Breast epithelium (tissue), 4 donors: ENCODE measurements around the gene PRICKLE3. TPM values are rescaled to one million over a fixed set of nuclear protein-coding genes. Genes with fewer than 3 reads are reported as not detected.
A peak's percentile ranks its signal among the peaks of the same experiment; 100 is the strongest.

ENCODE experiments used
- DNase-seq, 2 donors: peaks; one replicate each; pipeline ENCODE4 v3.0.0-alpha.2; 2019; ENCODE audit warnings: low spot score in 2 of 2
- H3K27ac ChIP-seq, 2 donors: fragments of 200-600 bp; sonication (generic) in 1 of 2; one replicate each; pipeline ENCODE4 v1.5.1; 2016 to 2019; ENCODE audit warnings: mild to moderate bottlenecking in 1 of 2
- H3K27me3 ChIP-seq, 2 donors: fragments of 200-600 bp; sonication (generic) in 1 of 2; one replicate each; pipeline versions ENCODE4 v1.5.1 to v1.6.0; 2017 to 2019; ENCODE audit warnings: control low read depth in 1 of 2, mild to moderate bottlenecking in 1 of 2
- H3K36me3 ChIP-seq: fragments of 200-600 bp; one replicate; pipeline ENCODE4 v1.5.1; 2019
- H3K4me1 ChIP-seq, 2 donors: fragments of 200-600 bp; sonication (generic); one replicate each; pipeline ENCODE4 v1.5.1; 2016 to 2019; ENCODE audit warnings: control low read depth in 1 of 2
- H3K4me3 ChIP-seq, 3 donors: fragments of 200-600 bp; sonication (generic); 1 replicate in 2 of 3; 2 replicates in 1 of 3; pipeline ENCODE4 v1.5.1; 2016 to 2019; ENCODE audit warnings: mild to moderate bottlenecking in 3 of 3, moderate library complexity in 2 of 3
- H3K9me3 ChIP-seq, 2 donors: fragments of 200-600 bp; sonication (generic) in 1 of 2; one replicate each; pipeline ENCODE4 v1.5.1; 2016 to 2019; ENCODE audit warnings: control low read depth in 1 of 2
- CTCF ChIP-seq, 3 donors: fragments of 450-650 bp; IDR thresholded peaks; one replicate each; pipeline ENCODE4 v1.5.1; 2016 to 2017; ENCODE audit warnings: antibody characterized with exemption in 3 of 3, mild to moderate bottlenecking in 3 of 3, moderate library complexity in 3 of 3
- POLR2A ChIP-seq: fragments of 450-650 bp; IDR thresholded peaks from one replicate; pipeline ENCODE4 v1.6.1; 2016; ENCODE audit warnings: antibody characterized with exemption, mild to moderate bottlenecking, moderate library complexity
- POLR2AphosphoS5 ChIP-seq, 3 donors: sonication (generic); formaldehyde crosslinking; IDR thresholded peaks; one replicate each; pipeline ENCODE4 v1.6.1; 2017; ENCODE audit warnings: antibody characterized with exemption in 3 of 3
- intact Hi-C: fragments of 100-400 bp; cut with DNase I; formaldehyde crosslinking; loops from one replicate; pipeline ENCODE4 v1.15.1; 2023; ENCODE audit warnings: low total_unique reads
- total RNA-seq, 3 donors: library from RNA; depleted of rRNA; stranded (reverse); fragments of >200 nt; gene quantifications; one replicate each; pipeline ENCODE4 v1.1.0, GENCODE V29; 2016

The PRICKLE3 gene
- total RNA-seq, 3 donors from 2014 or later = 13.3 to 14.4 (median 14.0) TPM

GRCh38 chrX:49184294-49185281, 1.6 kb downstream of the PRICKLE3 start:
- H3K27ac ChIP-seq = peak overlapping the region; percentile 76 to 87
- no peaks in the 10 kb centered on the region for H3K4me1 ChIP-seq
- peak in 1 of 3 donors; percentile 27 for TF ChIP-seq POLR2AphosphoS5 (IDR thresholded peaks at IDR 0.05)
- TF ChIP-seq POLR2A = no peak
- no peak for TF ChIP-seq CTCF (IDR thresholded peaks at IDR 0.05)
- DNase-seq = peak; percentile 89 to 90
- H3K4me3 ChIP-seq = peak overlapping the region; percentile 53 to 76 (median 60)
- H3K36me3 ChIP-seq = no peaks in the 10 kb centered on the region
- H3K9me3 ChIP-seq = no peaks in the 10 kb centered on the region
- H3K27me3 ChIP-seq = peaks cover 0 to 11% of the 10 kb centered on the region in 2 donors
- intact Hi-C loops = no loop called here

- Histone ChIP-seq H3K27ac (peak overlapping the region; percentile 76 to 87), H3K4me1 (no peaks in the 10 kb centered on the region), H3K9me3 (no peaks in the 10 kb centered on the region), H3K4me3 (peak overlapping the region in 2 of 3 donors; percentile 41 to 60), H3K36me3 (no peaks in the 10 kb centered on the region), H3K27me3 (peaks cover 0 to 11% of the 10 kb centered on the region in 2 donors)
- DNase-seq = no peak
- intact Hi-C loops = no loop called here
- TF ChIP-seq POLR2A = no peak
- TF ChIP-seq POLR2AphosphoS5 (IDR thresholded peaks at IDR 0.05) = no peak
- no peak for TF ChIP-seq CTCF (IDR thresholded peaks at IDR 0.05)
Observed at GRCh38 chrX:49183701-49184281, 2.4 kb downstream of the PRICKLE3 start.

- Histone ChIP-seq H3K4me1 (no peaks in the 10 kb centered on the region), H3K27ac (no peak overlapping the region), H3K27me3 (peaks cover 0 to 20% of the 10 kb centered on the region in 2 donors), H3K4me3 (no peak overlapping the region), H3K36me3 (no peaks in the 10 kb centered on the region), H3K9me3 (no peaks in the 10 kb centered on the region)
- no peak for DNase-seq
- TF ChIP-seq POLR2A = no peak
- TF ChIP-seq POLR2AphosphoS5 (IDR thresholded peaks at IDR 0.05) = no peak
- no peak for TF ChIP-seq CTCF (IDR thresholded peaks at IDR 0.05)
- intact Hi-C loops = loop anchor here (5.0 kb wide), 1 partner anchor 82 kb away; no protein-coding TSS in a partner anchor
Observed at GRCh38 chrX:49179358-49179757, 6.8 kb downstream of the PRICKLE3 start.

GRCh38 chrX:49178537-49178936, 7.6 kb downstream of the PRICKLE3 start:
- Histone ChIP-seq H3K9me3 (no peaks in the 10 kb centered on the region), H3K27me3 (peaks cover 0 to 20% of the 10 kb centered on the region in 2 donors), H3K36me3 (no peaks in the 10 kb centered on the region), H3K4me1 (no peaks in the 10 kb centered on the region), H3K27ac (no peak overlapping the region), H3K4me3 (no peak overlapping the region)
- intact Hi-C loops = loop anchor here (5.0 kb wide), 1 partner anchor 81 kb away; no protein-coding TSS in a partner anchor
- TF ChIP-seq POLR2A = no peak
- no peak for TF ChIP-seq CTCF (IDR thresholded peaks at IDR 0.05)
- no peak for TF ChIP-seq POLR2AphosphoS5 (IDR thresholded peaks at IDR 0.05)
- DNase-seq = no peak
